ENCODE measurements around the gene PRKCZ.
"Not testable (repeated sequence)": the region's sequence is repeated elsewhere in the genome, so short reads cannot be mapped to it uniquely, and the experiment has no call there.

The PRKCZ gene

GRCh38 chr1:2090216-2090890, 40.1 kb downstream of the PRKCZ start:
- no peak for DNase-seq

- DNase-seq: peak; percentile 36 to 45
Measured at GRCh38 chr1:2091611-2092604, 41.7 kb downstream of the PRKCZ start.

- no peak for DNase-seq
Measured at GRCh38 chr1:2093055-2093454, 42.8 kb downstream of the PRKCZ start.

GRCh38 chr1:2093636-2094035, 43.4 kb downstream of the PRKCZ start:
- DNase-seq: no peak

GRCh38 chr1:2094269-2095158, 44.3 kb downstream of the PRKCZ start:
- DNase-seq: not testable (repeated sequence)

GRCh38 chr1:2095394-2095793, 45.2 kb downstream of the PRKCZ start:
- DNase-seq: no peak

GRCh38 chr1:2095981-2096736, 45.9 kb downstream of the PRKCZ start:
- no peak for DNase-seq

GRCh38 chr1:2097386-2098300, 47.4 kb downstream of the PRKCZ start:
- no peak for DNase-seq

GRCh38 chr1:2098301-2098698, 48.1 kb downstream of the PRKCZ start:
- no peak for DNase-seq

- DNase-seq: no peak
Measured at GRCh38 chr1:2098839-2099785, 48.9 kb downstream of the PRKCZ start.

GRCh38 chr1:2099886-2100779, 49.9 kb downstream of the PRKCZ start:
- DNase-seq: no peak

- DNase-seq: no peak
Measured at GRCh38 chr1:2100780-2101108, 50.5 kb downstream of the PRKCZ start.

- no peak for DNase-seq
Measured at GRCh38 chr1:2101531-2101930, 51.3 kb downstream of the PRKCZ start.

GRCh38 chr1:2101946-2102345, 51.7 kb downstream of the PRKCZ start:
- DNase-seq: no peak

- no peak for DNase-seq
Measured at GRCh38 chr1:2102753-2103152, 52.5 kb downstream of the PRKCZ start.

GRCh38 chr1:2103266-2103900, 53.2 kb downstream of the PRKCZ start:
- no peak for DNase-seq

- DNase-seq: no peak
Measured at GRCh38 chr1:2103901-2104590, 53.8 kb downstream of the PRKCZ start.
